ENCODE measurements around the gene TEC. TPM values are rescaled to one million over a fixed set of nuclear protein-coding genes. Genes with fewer than 3 reads are reported as not detected.

TEC gene
- total and polyA plus RNA-seq, 2 of the 8 experiments (the other 6 are each of a cell fraction or from before 2014, with no cell fraction given), result 0.73 to 1.8 TPM

GRCh38 chr4:48138936-48139335, 130.7 kb downstream of the TEC start:
- H2BK12ac ChIP-seq (ENCODE audit: low read depth, low read length), result no peak overlapping the region
- no peaks in the 10 kb centered on the region for H3K4me1 ChIP-seq (replicated peaks in 1 of 4; ENCODE audit: control insufficient read depth in 3 of 4, insufficient read depth in 4 of 4, low read length in 3 of 4)
- no peak overlapping the region for H3K9ac ChIP-seq (replicated peaks in 1 of 4; ENCODE audit: extremely low read depth in 1 of 4, low read depth in 3 of 4, low read length in 3 of 4)
- H3K56ac ChIP-seq (replicated peaks; ENCODE audit: insufficient read length, low read depth, low read length), result no peak overlapping the region
- H3K4me3 ChIP-seq (ENCODE audit: extremely low read depth in 1 of 4, insufficient read depth in 2 of 4, low read depth in 3 of 4, low read length in 4 of 4), result no peak overlapping the region
- H3K23ac ChIP-seq (ENCODE audit: insufficient read length), result no peak overlapping the region
- ChIA-PET POLR2A (ENCODE audit: partially characterized antibody) (interaction anchor here (1.5 kb wide), 1 partner anchor 11 kb away, joined by 3 read pairs; no protein-coding TSS in a partner anchor), CTCF (ENCODE audit: partially characterized antibody) (interaction anchor here (0.9 to 5.5 kb wide), 6 partner anchors 9 to 407 kb away, joined by 3 to 64 read pairs (median 4); no protein-coding TSS in a partner anchor)
- H3K27ac ChIP-seq (ENCODE audit: low read depth, low read length), result no peak overlapping the region
- H2AFZ ChIP-seq (ENCODE audit: low read length), result no peak overlapping the region
- no peak overlapping the region for H2AK5ac ChIP-seq (ENCODE audit: low read depth, low read length)
- H2BK20ac ChIP-seq (ENCODE audit: low read length), result no peak overlapping the region
- no peak overlapping the region for H2BK15ac ChIP-seq (ENCODE audit: low read length)
- FAIRE-seq (no peak), DNase-seq (ENCODE audit: low read depth in 1 of 2, low spot score in 2 of 2) (no peak)
- H4K5ac ChIP-seq (ENCODE audit: insufficient read length, low read depth, low read length), result no peak overlapping the region
- peaks cover 0 to 3% (median 0%) of the 10 kb centered on the region in 4 experiments; a peak in 2 of 8 replicates for H3K36me3 ChIP-seq (ENCODE audit: control insufficient read depth in 2 of 4, insufficient read depth in 4 of 4, low read length in 3 of 4)
- no peaks in the 10 kb centered on the region for H3K79me2 ChIP-seq (ENCODE audit: control insufficient read depth in 1 of 2, insufficient read depth in 2 of 2, low read length in 2 of 2)
- no peaks in the 10 kb centered on the region for H3K79me1 ChIP-seq (ENCODE audit: low read depth, low read length)
- WGBS, 2 experiments (ENCODE audit: extremely low coverage in 1 of 2, insufficient coverage in 1 of 2, insufficient read length in 1 of 2, insufficient replicate concordance in 2 of 2, low coverage in 1 of 2, low lambda C conversion rate in 2 of 2, missing lambda C conversion rate in 1 of 2), result 77% methylated on average over 3 of the region's 3 CpGs; no CpG with 5 or more reads in 1 of the 2 experiments
- no peak overlapping the region for H3K4ac ChIP-seq (replicated peaks; ENCODE audit: insufficient read length, low read depth, low read length)
- H4K8ac ChIP-seq (ENCODE audit: extremely low read depth, insufficient read depth, low read length), result no peak overlapping the region
- no peak for TF ChIP-seq CTCF (IDR thresholded peaks at IDR 0.05; ENCODE audit: control extremely low read depth in 1 of 3, insufficient read depth in 1 of 3, low read depth in 1 of 3, low read length in 3 of 3)
- TF ChIP-seq NANOG (IDR thresholded peaks at IDR 0.05; ENCODE audit: insufficient read depth, low read depth, low read length, poor library complexity, severe bottlenecking), result no peak
- TF ChIP-seq NRF1 (IDR thresholded peaks at IDR 0.05; ENCODE audit: low read depth, low read length), result no peak
- TF ChIP-seq EGR1 (IDR thresholded peaks at IDR 0.05; ENCODE audit: borderline replicate concordance, low read depth, low read length), result no peak
- TF ChIP-seq E2F6 (IDR thresholded peaks at IDR 0.05), result no peak
- no peak for TF ChIP-seq SIN3A (conservative IDR thresholded peaks at IDR 0.05 in 1 of 2, IDR thresholded peaks at IDR 0.05 in 1 of 2; ENCODE audit: low read depth in 1 of 2, low read length in 2 of 2)
- TF ChIP-seq TAF1 (IDR thresholded peaks at IDR 0.05; ENCODE audit: low read depth, low read length), result no peak
- TF ChIP-seq RAD21 (IDR thresholded peaks at IDR 0.05 in 1 of 2, conservative IDR thresholded peaks at IDR 0.05 in 1 of 2; ENCODE audit: low read depth in 2 of 2, low read length in 2 of 2), result no peak
- H3K4me2 ChIP-seq (ENCODE audit: insufficient read depth in 1 of 2, low read depth in 2 of 2, low read length in 2 of 2), result no peak overlapping the region
- H3K27me3 ChIP-seq (replicated peaks in 1 of 4; ENCODE audit: control insufficient read depth in 3 of 4, extremely low read depth in 1 of 4, insufficient read depth in 3 of 4, low read length in 3 of 4), result no peaks in the 10 kb centered on the region
- no peaks in the 10 kb centered on the region for H3K23me2 ChIP-seq (ENCODE audit: low read depth, low read length)
- no peaks in the 10 kb centered on the region for H3K9me3 ChIP-seq (ENCODE audit: insufficient read depth in 2 of 2, low read depth in 1 of 2, low read length in 1 of 2)
- no peak overlapping the region for H2BK120ac ChIP-seq (replicated peaks; ENCODE audit: low read depth, low read length)
- H3K18ac ChIP-seq (ENCODE audit: extremely low read depth, low read length), result no peak overlapping the region
- no peak overlapping the region for H2BK5ac ChIP-seq (ENCODE audit: low read depth, low read length)
- H4K91ac ChIP-seq (replicated peaks; ENCODE audit: insufficient read length, low read length), result no peak overlapping the region
- H3K14ac ChIP-seq (ENCODE audit: insufficient read length), result no peak overlapping the region
- no peaks in the 10 kb centered on the region for H4K20me1 ChIP-seq (replicated peaks in 1 of 2; ENCODE audit: control insufficient read depth in 1 of 2, insufficient read depth in 2 of 2, low read length in 2 of 2)

Measured in H1 (cell line).